IMR-90 (cell line): ENCODE data around the gene CLEC4M.

Experiments used
- CEBPB ChIP-seq: IDR thresholded peaks from 2 replicates; pipeline ENCODE4 v1.6.1; 2012; ENCODE audit warnings: low read depth, low read length, improper control_type of control experiment
- ELK1 ChIP-seq: fragments of 150-350 bp; IDR thresholded peaks from 2 replicates; pipeline ENCODE4 v1.6.1; 2016; ENCODE audit warnings: low read depth, mild to moderate bottlenecking, low read length, moderate library complexity, borderline replicate concordance
- POLR2A ChIP-seq: IDR thresholded peaks from 2 replicates; pipeline ENCODE4 v1.6.1; 2012; ENCODE audit warnings: mild to moderate bottlenecking, low read depth, low read length
- RAD21 ChIP-seq: IDR thresholded peaks from 2 replicates; pipeline ENCODE4 v1.6.1; 2012; ENCODE audit warnings: low read length, improper control_type of control experiment
- RCOR1 ChIP-seq: IDR thresholded peaks from 2 replicates; pipeline ENCODE4 v1.6.1; 2012; ENCODE audit warnings: mild to moderate bottlenecking, low read length, improper control_type of control experiment; ENCODE audit not compliant: insufficient replicate concordance
- RFX5 ChIP-seq: IDR thresholded peaks from 2 replicates; pipeline ENCODE4 v1.8.0; 2012; ENCODE audit warnings: low read depth, mild to moderate bottlenecking, low read length, moderate library complexity
- SMC3 ChIP-seq: fragments of 150-350 bp; IDR thresholded peaks from 2 replicates; pipeline ENCODE4 v1.6.1; 2016; ENCODE audit warnings: low read depth, mild to moderate bottlenecking, antibody characterized with exemption, low read length, moderate library complexity
- TF ChIP-seq, protein P1 (sequence below): conservative IDR thresholded peaks from 2 replicates; pipeline ENCODE4 v1.5.1; 2012; ENCODE audit warnings: mild to moderate bottlenecking, low read depth, low read length, improper control_type of control experiment
- TF ChIP-seq, protein P2 (sequence below): fragments of 150-350 bp; IDR thresholded peaks from 2 replicates; pipeline ENCODE4 v1.6.1; 2017; ENCODE audit warnings: mild to moderate bottlenecking, antibody characterized with exemption, low read length, low read depth

GRCh38 chr19:7718668-7719067, 44.4 kb upstream of the CLEC4M start:
- TF ChIP-seq RFX5 (no peak), POLR2A (no peak), SMC3 (no peak), RCOR1 (no peak), CEBPB (no peak), RAD21 (no peak), ELK1 (no peak)
- TF ChIP-seq, protein P1, sequence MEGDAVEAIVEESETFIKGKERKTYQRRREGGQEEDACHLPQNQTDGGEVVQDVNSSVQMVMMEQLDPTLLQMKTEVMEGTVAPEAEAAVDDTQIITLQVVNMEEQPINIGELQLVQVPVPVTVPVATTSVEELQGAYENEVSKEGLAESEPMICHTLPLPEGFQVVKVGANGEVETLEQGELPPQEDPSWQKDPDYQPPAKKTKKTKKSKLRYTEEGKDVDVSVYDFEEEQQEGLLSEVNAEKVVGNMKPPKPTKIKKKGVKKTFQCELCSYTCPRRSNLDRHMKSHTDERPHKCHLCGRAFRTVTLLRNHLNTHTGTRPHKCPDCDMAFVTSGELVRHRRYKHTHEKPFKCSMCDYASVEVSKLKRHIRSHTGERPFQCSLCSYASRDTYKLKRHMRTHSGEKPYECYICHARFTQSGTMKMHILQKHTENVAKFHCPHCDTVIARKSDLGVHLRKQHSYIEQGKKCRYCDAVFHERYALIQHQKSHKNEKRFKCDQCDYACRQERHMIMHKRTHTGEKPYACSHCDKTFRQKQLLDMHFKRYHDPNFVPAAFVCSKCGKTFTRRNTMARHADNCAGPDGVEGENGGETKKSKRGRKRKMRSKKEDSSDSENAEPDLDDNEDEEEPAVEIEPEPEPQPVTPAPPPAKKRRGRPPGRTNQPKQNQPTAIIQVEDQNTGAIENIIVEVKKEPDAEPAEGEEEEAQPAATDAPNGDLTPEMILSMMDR = no peak
- TF ChIP-seq, protein P2, sequence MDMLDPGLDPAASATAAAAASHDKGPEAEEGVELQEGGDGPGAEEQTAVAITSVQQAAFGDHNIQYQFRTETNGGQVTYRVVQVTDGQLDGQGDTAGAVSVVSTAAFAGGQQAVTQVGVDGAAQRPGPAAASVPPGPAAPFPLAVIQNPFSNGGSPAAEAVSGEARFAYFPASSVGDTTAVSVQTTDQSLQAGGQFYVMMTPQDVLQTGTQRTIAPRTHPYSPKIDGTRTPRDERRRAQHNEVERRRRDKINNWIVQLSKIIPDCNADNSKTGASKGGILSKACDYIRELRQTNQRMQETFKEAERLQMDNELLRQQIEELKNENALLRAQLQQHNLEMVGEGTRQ = no peak
